ENCODE results near the gene CLEC18C.
"Not testable (repeated sequence)": the region's sequence is repeated elsewhere in the genome, so short reads cannot be mapped to it uniquely, and the experiment has no call there.

CLEC18C gene

GRCh38 chr16:70173212-70173837, at the start of gene CLEC18C:
Gene CLEC18C (plus strand): TSS chr16:70173787. CDS start chr16:70174279, 492 bp downstream.
- DNase-seq = not testable (repeated sequence)

GRCh38 chr16:70123822-70124221, 49.8 kb upstream of the CLEC18C start:
- not testable (repeated sequence) for DNase-seq

GRCh38 chr16:70126226-70126625, 47.4 kb upstream of the CLEC18C start:
- DNase-seq = not testable (repeated sequence)

GRCh38 chr16:70127706-70128105, 45.9 kb upstream of the CLEC18C start:
- DNase-seq = not testable (repeated sequence)

GRCh38 chr16:70128844-70129243, 44.7 kb upstream of the CLEC18C start:
- DNase-seq = not testable (repeated sequence)

GRCh38 chr16:70135796-70136195, 37.8 kb upstream of the CLEC18C start:
- not testable (repeated sequence) for DNase-seq

- not testable (repeated sequence) for DNase-seq
Measured at GRCh38 chr16:70136595-70136994, 37.0 kb upstream of the CLEC18C start.

- DNase-seq = not testable (repeated sequence)
Measured at GRCh38 chr16:70142739-70143138, 30.8 kb upstream of the CLEC18C start.

- DNase-seq = not testable (repeated sequence)
Measured at GRCh38 chr16:70143231-70143895, 30.2 kb upstream of the CLEC18C start.

GRCh38 chr16:70147853-70148252, 25.7 kb upstream of the CLEC18C start:
- DNase-seq = not testable (repeated sequence)

GRCh38 chr16:70148453-70148852, 25.1 kb upstream of the CLEC18C start:
- DNase-seq = not testable (repeated sequence)

- DNase-seq = not testable (repeated sequence)
Measured at GRCh38 chr16:70149296-70149695, 24.3 kb upstream of the CLEC18C start.

- no peak for DNase-seq
Measured at GRCh38 chr16:70151391-70151790, 22.2 kb upstream of the CLEC18C start.

GRCh38 chr16:70151941-70152509, 21.6 kb upstream of the CLEC18C start:
- no peak for DNase-seq

- no peak for DNase-seq
Measured at GRCh38 chr16:70152578-70153302, 20.8 kb upstream of the CLEC18C start.

- not testable (repeated sequence) for DNase-seq
Measured at GRCh38 chr16:70154736-70155135, 18.9 kb upstream of the CLEC18C start.

- no peak for DNase-seq
Measured at GRCh38 chr16:70156207-70156978, 17.2 kb upstream of the CLEC18C start.

- no peak for DNase-seq
Measured at GRCh38 chr16:70157105-70157476, 16.5 kb upstream of the CLEC18C start.

GRCh38 chr16:70157477-70158260, 15.9 kb upstream of the CLEC18C start:
- DNase-seq = no peak

GRCh38 chr16:70158261-70158939, 15.2 kb upstream of the CLEC18C start:
- DNase-seq = no peak
